ENCODE measurements around the gene PIGW.

The PIGW gene

GRCh38 chr17:36546418-36547093 lies 11.8 kb downstream of the PIGW start:
- DNase-seq = no peak

GRCh38 chr17:36547776-36548175 lies 13.0 kb downstream of the PIGW start:
- no peak for DNase-seq

- DNase-seq = no peak
Measured at GRCh38 chr17:36550491-36551417, 16.0 kb downstream of the PIGW start.

- DNase-seq = no peak
Measured at GRCh38 chr17:36553459-36553858, 18.7 kb downstream of the PIGW start.

GRCh38 chr17:36566081-36566480 lies 31.3 kb downstream of the PIGW start:
- DNase-seq = no peak

- DNase-seq = no peak
Measured at GRCh38 chr17:36575028-36575427, 40.2 kb downstream of the PIGW start.

- DNase-seq = no peak
Measured at GRCh38 chr17:36576793-36577192, 42.0 kb downstream of the PIGW start.

GRCh38 chr17:36578671-36579070 lies 43.9 kb downstream of the PIGW start:
- DNase-seq = no peak

GRCh38 chr17:36583787-36584186 lies 49.0 kb downstream of the PIGW start:
- no peak for DNase-seq

GRCh38 chr17:36586138-36586537 lies 51.4 kb downstream of the PIGW start:
- no peak for DNase-seq

Measured in NCI-H1048 (cell line).